Psoas muscle (tissue), 7 donors: ENCODE results near the gene ZNF534. TPM values are rescaled to one million over a fixed set of nuclear protein-coding genes. Genes with fewer than 3 reads are reported as not detected.

ENCODE experiments used
- polyA plus RNA-seq, 3 donors: library from polyadenylated mRNA; stranded (reverse); fragments of 200-250 nt; gene quantifications; one replicate each; pipeline ENCODE4 v1.2.3, GENCODE V29; 2013
- total RNA-seq, 4 donors: library from RNA; stranded (reverse); fragmentation: NEBNext Ultra II Directional in 2 of 4; extraction: Animal tissue kit (Norgen Biotek cat#: 25700) in 2 of 4; gene quantifications; one replicate each; pipeline versions ENCODE4 v1.2.1 to v1.2.4, GENCODE V29; 2021 to 2023
- donor health status: healthy with polysubstance abuse.
- donor health status: DM: no; HTN: no; CAD: no; lungs with moderate emphysema.
- donor health status: Bipolar disorder and iron deficiency.
- donor health status: healthy.
- donor health status: DM: no; HTN: no; CAD: no.
- donor health status: DM: no; HTN: no; CAD: no.
- donor health status: DM: yes; HTN: yes; CAD: no.

ZNF534 gene
- total and polyA plus RNA-seq, 7 donors: 0.07 to 0.52 (median 0.14) TPM; not detected in 2

Other genes with a start within 250 kb of the ZNF534 start
- 100 to 1,000 TPM; 182 to 340 (median 268) TPM for gene PPP2R1A, start 239.1 kb upstream of the ZNF534 start, total RNA-seq
- gene PPP2R1A, start 239.1 kb upstream of the ZNF534 start, polyA plus RNA-seq: 100 to 1,000 TPM; 127 to 400 (median 139) TPM
- gene ZNF766, start 159.6 kb upstream of the ZNF534 start, total RNA-seq: 10 to 100 TPM in 2 of 4 donors, 1 to 10 TPM in 2; 6.3 to 10.4 (median 8.8) TPM
- 10 to 100 TPM in 1 of 3 donors, 1 to 10 TPM in 2; 3.6 to 10.7 (median 3.8) TPM for gene ZNF766, start 159.6 kb upstream of the ZNF534 start, polyA plus RNA-seq
- 10 to 100 TPM in 1 of 4 donors, 1 to 10 TPM in 3; 6.2 to 10.5 (median 7.0) TPM for gene ZNF480, start 132.0 kb upstream of the ZNF534 start, total RNA-seq
- 1 to 10 TPM; 4.6 to 7.0 (median 5.3) TPM for gene ZNF480, start 132.0 kb upstream of the ZNF534 start, polyA plus RNA-seq
- gene ZNF610, start 92.9 kb upstream of the ZNF534 start, total RNA-seq: 1 to 10 TPM in 2 of 4 donors, under 1 TPM in 2; 0.06 to 3.7 (median 1.1) TPM
- under 1 TPM; 0.10 to 0.62 (median 0.47) TPM for gene ZNF610, start 92.9 kb upstream of the ZNF534 start, polyA plus RNA-seq
- 1 to 10 TPM; 5.9 to 9.0 (median 8.2) TPM for gene ZNF880, start 59.2 kb upstream of the ZNF534 start, total RNA-seq
- gene ZNF880, start 59.2 kb upstream of the ZNF534 start, polyA plus RNA-seq: 10 to 100 TPM in 1 of 3 donors, 1 to 10 TPM in 2; 4.2 to 12.0 (median 4.6) TPM
- 10 to 100 TPM in 1 of 4 donors, 1 to 10 TPM in 3; 5.8 to 12.8 (median 6.0) TPM for gene ZNF528, start 31.3 kb upstream of the ZNF534 start, total RNA-seq
- 10 to 100 TPM in 1 of 3 donors, 1 to 10 TPM in 2; 3.0 to 18.3 (median 4.2) TPM for gene ZNF528, start 31.3 kb upstream of the ZNF534 start, polyA plus RNA-seq
- under 1 TPM; 0.25 to 0.71 (median 0.54) TPM for gene ZNF578, start 24.4 kb downstream of the ZNF534 start, total RNA-seq
- gene ZNF578, start 24.4 kb downstream of the ZNF534 start, polyA plus RNA-seq: under 1 TPM; 0.10 to 0.55 (median 0.41) TPM
- 10 to 100 TPM in 2 of 4 donors, 1 to 10 TPM in 2; 7.5 to 12.6 (median 10.1) TPM for gene ZNF808, start 98.5 kb downstream of the ZNF534 start, total RNA-seq
- 1 to 10 TPM in 2 of 3 donors, under 1 TPM in 1; 0.83 to 8.4 (median 2.0) TPM for gene ZNF808, start 98.5 kb downstream of the ZNF534 start, polyA plus RNA-seq
- 10 to 100 TPM in 1 of 4 donors, 1 to 10 TPM in 3; 4.5 to 10.3 (median 7.9) TPM for gene ZNF701, start 141.1 kb downstream of the ZNF534 start, total RNA-seq
- 10 to 100 TPM in 1 of 3 donors, 1 to 10 TPM in 2; 2.0 to 10.5 (median 3.6) TPM for gene ZNF701, start 141.1 kb downstream of the ZNF534 start, polyA plus RNA-seq
- 10 to 100 TPM in 1 of 4 donors, 1 to 10 TPM in 3; 3.9 to 11.5 (median 4.5) TPM for gene ZNF83, start 209.2 kb downstream of the ZNF534 start, total RNA-seq
- 10 to 100 TPM in 1 of 3 donors, 1 to 10 TPM in 2; 4.5 to 10.2 (median 7.7) TPM for gene ZNF83, start 209.2 kb downstream of the ZNF534 start, polyA plus RNA-seq